ENCODE results near the gene AAMDC.

DNA sequence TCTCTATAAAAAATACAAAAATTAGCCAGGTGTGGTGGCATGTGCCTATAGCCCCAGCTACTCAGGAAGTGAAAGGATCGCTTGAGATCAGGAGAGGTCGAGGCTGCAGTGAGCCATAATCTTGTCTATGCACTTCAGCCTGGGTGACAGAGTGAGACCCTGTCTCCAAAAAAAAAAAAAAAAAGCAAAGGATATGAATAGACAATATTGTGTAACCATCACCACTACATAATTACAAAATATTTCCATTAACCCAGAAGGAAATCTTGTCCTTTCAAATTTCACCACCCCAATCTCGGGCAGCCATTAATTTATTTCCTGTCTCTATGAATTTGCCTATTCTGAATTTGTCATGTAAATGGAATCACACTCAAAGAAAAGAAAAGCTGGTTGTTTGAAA, 21.6 kb upstream of the AAMDC start:
- TF ChIP-seq, protein P1, sequence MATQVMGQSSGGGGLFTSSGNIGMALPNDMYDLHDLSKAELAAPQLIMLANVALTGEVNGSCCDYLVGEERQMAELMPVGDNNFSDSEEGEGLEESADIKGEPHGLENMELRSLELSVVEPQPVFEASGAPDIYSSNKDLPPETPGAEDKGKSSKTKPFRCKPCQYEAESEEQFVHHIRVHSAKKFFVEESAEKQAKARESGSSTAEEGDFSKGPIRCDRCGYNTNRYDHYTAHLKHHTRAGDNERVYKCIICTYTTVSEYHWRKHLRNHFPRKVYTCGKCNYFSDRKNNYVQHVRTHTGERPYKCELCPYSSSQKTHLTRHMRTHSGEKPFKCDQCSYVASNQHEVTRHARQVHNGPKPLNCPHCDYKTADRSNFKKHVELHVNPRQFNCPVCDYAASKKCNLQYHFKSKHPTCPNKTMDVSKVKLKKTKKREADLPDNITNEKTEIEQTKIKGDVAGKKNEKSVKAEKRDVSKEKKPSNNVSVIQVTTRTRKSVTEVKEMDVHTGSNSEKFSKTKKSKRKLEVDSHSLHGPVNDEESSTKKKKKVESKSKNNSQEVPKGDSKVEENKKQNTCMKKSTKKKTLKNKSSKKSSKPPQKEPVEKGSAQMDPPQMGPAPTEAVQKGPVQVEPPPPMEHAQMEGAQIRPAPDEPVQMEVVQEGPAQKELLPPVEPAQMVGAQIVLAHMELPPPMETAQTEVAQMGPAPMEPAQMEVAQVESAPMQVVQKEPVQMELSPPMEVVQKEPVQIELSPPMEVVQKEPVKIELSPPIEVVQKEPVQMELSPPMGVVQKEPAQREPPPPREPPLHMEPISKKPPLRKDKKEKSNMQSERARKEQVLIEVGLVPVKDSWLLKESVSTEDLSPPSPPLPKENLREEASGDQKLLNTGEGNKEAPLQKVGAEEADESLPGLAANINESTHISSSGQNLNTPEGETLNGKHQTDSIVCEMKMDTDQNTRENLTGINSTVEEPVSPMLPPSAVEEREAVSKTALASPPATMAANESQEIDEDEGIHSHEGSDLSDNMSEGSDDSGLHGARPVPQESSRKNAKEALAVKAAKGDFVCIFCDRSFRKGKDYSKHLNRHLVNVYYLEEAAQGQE (tag by site-specific recombination; IDR thresholded peaks at IDR 0.05): no peak
- TF ChIP-seq ZNF157 (tag by site-specific recombination; IDR thresholded peaks at IDR 0.05) (no peak), ZNF121 (tag by site-specific recombination; IDR thresholded peaks at IDR 0.05) (no peak), MYNN (tag by site-specific recombination; IDR thresholded peaks at IDR 0.05; ENCODE audit: borderline replicate concordance) (no peak), ZBTB1 (tag by site-specific recombination; IDR thresholded peaks at IDR 0.05) (no peak)
- TF ChIP-seq, protein P2, sequence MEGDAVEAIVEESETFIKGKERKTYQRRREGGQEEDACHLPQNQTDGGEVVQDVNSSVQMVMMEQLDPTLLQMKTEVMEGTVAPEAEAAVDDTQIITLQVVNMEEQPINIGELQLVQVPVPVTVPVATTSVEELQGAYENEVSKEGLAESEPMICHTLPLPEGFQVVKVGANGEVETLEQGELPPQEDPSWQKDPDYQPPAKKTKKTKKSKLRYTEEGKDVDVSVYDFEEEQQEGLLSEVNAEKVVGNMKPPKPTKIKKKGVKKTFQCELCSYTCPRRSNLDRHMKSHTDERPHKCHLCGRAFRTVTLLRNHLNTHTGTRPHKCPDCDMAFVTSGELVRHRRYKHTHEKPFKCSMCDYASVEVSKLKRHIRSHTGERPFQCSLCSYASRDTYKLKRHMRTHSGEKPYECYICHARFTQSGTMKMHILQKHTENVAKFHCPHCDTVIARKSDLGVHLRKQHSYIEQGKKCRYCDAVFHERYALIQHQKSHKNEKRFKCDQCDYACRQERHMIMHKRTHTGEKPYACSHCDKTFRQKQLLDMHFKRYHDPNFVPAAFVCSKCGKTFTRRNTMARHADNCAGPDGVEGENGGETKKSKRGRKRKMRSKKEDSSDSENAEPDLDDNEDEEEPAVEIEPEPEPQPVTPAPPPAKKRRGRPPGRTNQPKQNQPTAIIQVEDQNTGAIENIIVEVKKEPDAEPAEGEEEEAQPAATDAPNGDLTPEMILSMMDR (tag by site-specific recombination; IDR thresholded peaks at IDR 0.05): no peak
